Measurements from ENCODE around the gene BBS4. TPM values are rescaled to one million over a fixed set of nuclear protein-coding genes. Genes with fewer than 3 reads are reported as not detected.

BBS4 gene
- total and polyA plus RNA-seq, 8 donors = 8.6 to 19.2 (median 10.4) TPM

- WGBS, 2 donors = 88 to 93% methylated on average over 3 of the region's 3 CpGs
- no peak for DNase-seq
- no peak for FAIRE-seq
- Histone ChIP-seq H3K4me3 (no peak overlapping the region), H3K27ac (no peak overlapping the region), H3K4me1 (peaks cover 0 to 4% (median 0%) of the 10 kb centered on the region in 3 donors), H3K9me3 (no peaks in the 10 kb centered on the region), H3K36me3 (no peaks in the 10 kb centered on the region), H3K27me3 (peaks cover 0 to 3% (median 0%) of the 10 kb centered on the region in 4 donors)
- intact Hi-C loops (cut with DNase I) = no loop called here
- TF ChIP-seq CTCF (IDR thresholded peaks at IDR 0.05) = no peak
- ATAC-seq = no peak
Observed at GRCh38 chr15:72682772-72683171, 3.2 kb upstream of the BBS4 start.

DNA sequence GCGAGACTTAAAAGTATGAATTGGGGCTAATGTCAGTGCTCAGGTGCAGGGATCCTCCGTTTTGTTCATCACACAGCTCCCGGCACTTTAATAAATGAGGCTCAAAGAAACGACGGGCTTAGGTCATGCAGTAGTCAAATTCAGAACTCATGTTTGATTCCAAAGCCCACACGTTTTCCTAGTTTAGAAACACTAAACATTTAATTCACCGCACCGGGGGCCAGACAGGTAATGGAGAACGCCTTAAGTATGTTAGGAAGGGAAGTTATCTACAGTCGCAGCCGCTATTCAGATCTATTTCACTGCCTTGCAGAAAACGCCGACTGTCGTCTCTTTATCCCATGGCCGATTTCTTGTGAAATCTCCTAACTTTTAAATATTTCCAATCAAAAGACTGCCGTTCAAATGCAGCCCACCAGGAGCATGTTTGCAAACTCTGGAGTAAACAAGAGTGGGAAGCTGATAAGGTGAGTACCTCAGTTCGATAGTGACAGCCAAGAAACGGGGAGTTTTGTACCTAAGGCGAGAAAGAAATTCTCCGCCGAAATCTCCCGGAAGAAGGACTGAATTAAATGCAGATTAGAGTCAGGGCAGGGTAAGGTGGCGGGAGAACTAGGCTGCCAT lies 594 bp upstream of the BBS4 start:
- intact Hi-C loops (cut with DNase I) = no loop called here
- FAIRE-seq = no peak
- TF ChIP-seq CTCF (IDR thresholded peaks at IDR 0.05) = no peak
- 7 to 8% methylated on average over 23 of the region's 23 CpGs for WGBS, 2 donors
- DNase-seq = no peak
- Histone ChIP-seq H3K27ac (peak overlapping the region; percentile 92 to 94 (median 94)), H3K4me1 (peaks cover 0 to 4% (median 0%) of the 10 kb centered on the region in 3 donors), H3K4me3 (peak overlapping the region; percentile 41 to 62 (median 53)), H3K27me3 (no peaks in the 10 kb centered on the region), H3K9me3 (no peaks in the 10 kb centered on the region), H3K36me3 (no peaks in the 10 kb centered on the region)
- ATAC-seq = peak; percentile 2 to 15 (median 6)

DNA sequence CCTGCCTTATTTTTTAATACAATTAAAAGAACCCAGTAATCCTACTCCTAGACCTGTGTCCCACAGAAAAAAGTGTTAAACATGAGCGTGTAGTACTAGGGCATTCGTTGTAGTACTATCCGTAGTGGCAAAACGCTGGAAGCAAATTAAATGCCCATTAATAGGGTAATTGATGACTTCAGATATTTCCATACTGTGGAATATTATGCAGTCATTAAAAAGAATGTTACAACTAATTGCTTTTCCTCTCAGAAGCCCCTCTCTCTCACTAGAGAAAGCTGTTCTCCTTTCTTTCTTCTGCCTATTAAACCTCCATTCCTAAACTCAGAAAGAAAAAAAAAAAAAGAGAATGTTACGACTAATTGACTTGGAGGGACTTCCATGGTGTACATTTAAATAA lies 2.7 kb downstream of the BBS4 start:
- ATAC-seq (no peak), FAIRE-seq (no peak), DNase-seq (no peak)
- peaks cover 0 to 4% (median 0%) of the 10 kb centered on the region in 3 donors for H3K4me1 ChIP-seq
- H3K9me3 ChIP-seq = no peaks in the 10 kb centered on the region
- no peak overlapping the region for H3K27ac ChIP-seq
- no peaks in the 10 kb centered on the region for H3K27me3 ChIP-seq
- no peak overlapping the region for H3K4me3 ChIP-seq
- whole genome bisulfite sequencing, 2 donors = 95 to 97% methylated on average over 5 of the region's 5 CpGs
- intact Hi-C loops (cut with DNase I) = no loop called here
- no peak for TF ChIP-seq CTCF (IDR thresholded peaks at IDR 0.05)
- H3K36me3 ChIP-seq = no peaks in the 10 kb centered on the region

DNA sequence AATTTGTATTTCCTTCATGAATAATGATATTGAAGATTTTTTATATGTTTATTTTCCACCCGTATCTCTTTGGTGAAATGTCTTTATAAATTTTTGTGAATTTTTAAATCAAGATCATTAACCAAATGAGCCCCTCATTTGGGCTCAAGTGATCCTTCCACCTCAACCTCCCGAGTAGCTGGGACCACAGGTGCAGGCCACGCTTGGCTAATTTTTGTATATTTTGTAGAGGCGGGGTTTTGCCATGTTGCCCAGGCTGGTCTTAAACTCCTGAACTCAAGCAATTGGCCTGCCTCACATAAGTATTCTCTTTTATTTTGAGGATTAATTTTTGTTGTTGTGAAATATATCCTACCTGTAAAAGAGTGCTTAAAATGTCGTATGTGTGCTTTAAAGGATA lies 4.9 kb downstream of the BBS4 start:
- DNase-seq (no peak), ATAC-seq (no peak), FAIRE-seq (no peak)
- H3K36me3 ChIP-seq = no peaks in the 10 kb centered on the region
- TF ChIP-seq CTCF (IDR thresholded peaks at IDR 0.05) = no peak
- H3K4me1 ChIP-seq = peaks cover 0 to 4% (median 0%) of the 10 kb centered on the region in 3 donors
- no peak overlapping the region for H3K4me3 ChIP-seq
- H3K27ac ChIP-seq = no peak overlapping the region
- H3K27me3 ChIP-seq = no peaks in the 10 kb centered on the region
- WGBS, 2 donors = 83 to 91% methylated on average over 5 of the region's 5 CpGs
- intact Hi-C loops (cut with DNase I) = no loop called here
- no peaks in the 10 kb centered on the region for H3K9me3 ChIP-seq

- WGBS, 2 donors = 81 to 85% methylated on average over 5 of the region's 5 CpGs
- no peak for FAIRE-seq
- intact Hi-C loops (cut with DNase I) = no loop called here
- Histone ChIP-seq H3K4me3 (no peak overlapping the region), H3K4me1 (no peaks in the 10 kb centered on the region), H3K36me3 (no peaks in the 10 kb centered on the region), H3K9me3 (no peaks in the 10 kb centered on the region), H3K27ac (no peak overlapping the region), H3K27me3 (no peaks in the 10 kb centered on the region)
- ATAC-seq = no peak
- TF ChIP-seq CTCF (IDR thresholded peaks at IDR 0.05) = no peak
- no peak for DNase-seq
Observed at GRCh38 chr15:72698938-72699337, 12.9 kb downstream of the BBS4 start.
